Chondrocyte (in vitro differentiated cells): ENCODE measurements around the gene SLC25A47. TPM values are rescaled to one million over a fixed set of nuclear protein-coding genes. Genes with fewer than 3 reads are reported as not detected.

Source experiments
- DNase-seq: peaks from one replicate; pipeline ENCODE4 v3.0.0; 2021; ENCODE audit warnings: mixed read lengths, low spot score
- H3K27ac Mint-ChIP-seq: one replicate; pipeline ENCODE4 v1.8.0; 2021; ENCODE audit warnings: mild to moderate bottlenecking, moderate library complexity, mixed read lengths; ENCODE audit not compliant: unreplicated experiment
- H3K27me3 Mint-ChIP-seq: 2 replicates; pipeline ENCODE4 v1.8.0; 2021; ENCODE audit warnings: low read depth, mixed read lengths
- H3K36me3 Mint-ChIP-seq: 2 replicates; pipeline ENCODE4 v1.8.0; 2021; ENCODE audit warnings: low read depth, mixed read lengths
- H3K4me1 Mint-ChIP-seq: 2 replicates; pipeline ENCODE4 v1.8.0; 2021; ENCODE audit warnings: low read depth, mild to moderate bottlenecking, mixed read lengths
- H3K4me3 Mint-ChIP-seq: one replicate; pipeline ENCODE4 v1.8.0; 2021; ENCODE audit warnings: mild to moderate bottlenecking, moderate library complexity, mixed read lengths; ENCODE audit not compliant: unreplicated experiment
- H3K9me3 Mint-ChIP-seq: 2 replicates; pipeline ENCODE4 v1.8.0; 2021; ENCODE audit warnings: low read depth, mixed read lengths
- CTCF ChIP-seq: fragments of 200-600 bp; sonication (generic); IDR thresholded peaks from 2 replicates; pipeline ENCODE4 v1.5.0; 2021; ENCODE audit warnings: antibody characterized with exemption, mild to moderate bottlenecking, moderate library complexity
- total RNA-seq: library from RNA; stranded (reverse); gene quantifications from 3 replicates; pipeline ENCODE4 v1.2.1, GENCODE V29; 2021

The SLC25A47 gene
- total RNA-seq, 1 donor from 2014 or later = not detected

GRCh38 chr14:100325958-100326357 lies 2.8 kb downstream of the SLC25A47 start:
- Mint-ChIP-seq H3K27ac (no peak overlapping the region), H3K4me3 (no peak overlapping the region), H3K4me1 (no peaks in the 10 kb centered on the region), H3K9me3 (no peaks in the 10 kb centered on the region), H3K36me3 (no peaks in the 10 kb centered on the region), H3K27me3 (no peaks in the 10 kb centered on the region)
- no peak for DNase-seq
- no peak for TF ChIP-seq CTCF

DNA sequence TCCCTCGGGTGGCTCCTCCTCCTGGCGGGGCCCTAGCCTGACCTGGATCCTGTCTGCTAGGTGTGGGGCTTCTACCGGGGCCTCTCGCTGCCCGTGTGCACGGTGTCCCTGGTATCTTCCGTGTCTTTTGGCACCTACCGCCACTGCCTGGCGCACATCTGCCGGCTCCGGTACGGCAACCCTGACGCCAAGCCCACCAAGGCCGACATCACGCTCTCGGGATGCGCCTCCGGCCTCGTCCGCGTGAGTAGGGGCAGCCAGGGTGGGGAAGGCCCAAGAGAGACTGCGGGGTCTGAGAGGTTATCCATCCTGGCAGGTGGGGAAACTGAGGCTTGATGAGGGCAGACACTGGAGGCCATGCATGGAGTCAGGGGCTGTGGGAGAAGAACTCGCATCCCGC lies 4.0 kb downstream of the SLC25A47 start:
- Mint-ChIP-seq H3K27me3 (no peaks in the 10 kb centered on the region), H3K4me3 (no peak overlapping the region), H3K36me3 (no peaks in the 10 kb centered on the region), H3K9me3 (no peaks in the 10 kb centered on the region), H3K4me1 (no peaks in the 10 kb centered on the region), H3K27ac (no peak overlapping the region)
- TF ChIP-seq CTCF = no peak
- DNase-seq = no peak

DNA sequence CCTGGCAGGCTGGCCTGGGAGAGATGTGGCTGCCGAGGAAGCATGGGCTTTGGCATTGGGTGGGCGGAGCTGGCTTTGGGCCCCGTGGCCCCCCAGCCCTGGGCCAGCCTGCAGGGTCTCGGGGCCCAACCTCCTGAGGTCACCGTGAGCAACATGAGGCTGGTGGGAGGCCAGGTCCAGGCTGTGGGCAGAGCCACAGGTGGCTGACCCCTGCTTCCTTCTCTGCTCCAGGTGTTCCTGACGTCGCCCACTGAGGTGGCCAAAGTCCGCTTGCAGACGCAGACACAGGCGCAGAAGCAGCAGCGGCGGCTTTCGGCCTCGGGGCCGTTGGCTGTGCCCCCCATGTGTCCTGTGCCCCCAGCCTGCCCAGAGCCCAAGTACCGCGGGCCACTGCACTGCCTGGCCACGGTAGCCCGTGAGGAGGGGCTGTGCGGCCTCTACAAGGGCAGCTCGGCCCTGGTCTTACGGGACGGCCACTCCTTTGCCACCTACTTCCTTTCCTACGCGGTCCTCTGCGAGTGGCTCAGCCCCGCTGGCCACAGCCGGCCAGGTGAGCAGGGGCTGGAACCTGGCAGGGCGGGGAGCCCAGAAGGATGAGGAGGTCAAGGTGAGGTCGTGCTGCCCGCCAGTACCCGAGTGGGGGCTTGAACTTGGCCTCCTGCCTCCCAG lies 5.5 kb downstream of the SLC25A47 start:
- H3K4me1 Mint-ChIP-seq = no peaks in the 10 kb centered on the region
- no peak overlapping the region for H3K27ac Mint-ChIP-seq
- H3K9me3 Mint-ChIP-seq = no peaks in the 10 kb centered on the region
- no peak for TF ChIP-seq CTCF
- no peak overlapping the region for H3K4me3 Mint-ChIP-seq
- H3K27me3 Mint-ChIP-seq = no peaks in the 10 kb centered on the region
- DNase-seq = no peak
- H3K36me3 Mint-ChIP-seq = no peaks in the 10 kb centered on the region

GRCh38 chr14:100329233-100330006 lies 6.3 kb downstream of the SLC25A47 start:
- Mint-ChIP-seq H3K27ac (no peak overlapping the region), H3K9me3 (no peaks in the 10 kb centered on the region), H3K4me3 (no peak overlapping the region), H3K36me3 (peaks cover under 1% of the 10 kb centered on the region), H3K27me3 (no peaks in the 10 kb centered on the region), H3K4me1 (no peaks in the 10 kb centered on the region)
- no peak for DNase-seq
- no peak for TF ChIP-seq CTCF

DNA sequence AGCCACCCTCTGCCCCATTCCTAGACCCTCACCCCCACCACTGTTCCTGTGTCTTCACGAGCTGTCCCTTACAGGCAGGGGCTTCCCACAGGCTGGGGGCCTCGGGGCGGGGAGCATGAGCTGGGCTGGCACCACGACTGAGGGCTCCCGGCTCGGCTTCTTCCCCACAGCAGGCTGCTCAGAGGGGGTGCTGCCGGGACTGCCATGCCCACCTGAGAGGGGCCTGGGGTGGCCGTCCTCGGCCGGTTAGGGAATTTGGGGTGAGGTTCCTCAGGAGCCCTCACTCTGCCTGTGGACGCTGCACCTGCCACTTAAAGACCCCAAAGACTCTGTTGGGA lies 6.8 kb downstream of the SLC25A47 start:
- DNase-seq = no peak
- TF ChIP-seq CTCF = no peak
- no peaks in the 10 kb centered on the region for H3K27me3 Mint-ChIP-seq
- no peaks in the 10 kb centered on the region for H3K9me3 Mint-ChIP-seq
- no peak overlapping the region for H3K27ac Mint-ChIP-seq
- no peak overlapping the region for H3K4me3 Mint-ChIP-seq
- H3K36me3 Mint-ChIP-seq = peaks cover 5% of the 10 kb centered on the region
- H3K4me1 Mint-ChIP-seq = no peaks in the 10 kb centered on the region
